HepG2 (cell line): ENCODE results near the gene VSIG10L. TPM values are rescaled to one million over a fixed set of nuclear protein-coding genes. Genes with fewer than 3 reads are reported as not detected.

Experiments used
- ATAC-seq: fragments of 200-7000 bp; cut with Tn5 transposase; 3 replicates; pipeline ENCODE4 v1.9.1; 2020; ENCODE audit warnings: mild to moderate bottlenecking, moderate library complexity
- BruUV-seq: library from RNA; stranded (reverse); fragments of 400-500 nt; replicated peaks from 2 replicates; lab custom pipeline; 2021; lab: Mats Ljungman, UMichigan
- CTCF ChIA-PET: fragments of 300-600 bp; formaldehyde crosslinking; extraction: SDS; loops from one replicate; lab custom pipeline; 2021; ENCODE audit warnings: low total read pairs, inconsistent platforms, low intra/inter-chr PET ratio; lab: Yijun Ruan, JAX
- POLR2A ChIA-PET: fragments of 350-600 bp; sonication (Branson Sonifier 250); formaldehyde crosslinking; loops from one replicate; lab custom pipeline; 2020; ENCODE audit warnings: antibody characterized with exemption, inconsistent platforms; lab: Yijun Ruan, JAX
- DNase-seq: peaks from one replicate; pipeline ENCODE4 v3.0.0-alpha.2; 2015; ENCODE audit warnings: low spot score
- FAIRE-seq: peaks from 3 replicates; lab custom pipeline; 2011; peaks lifted over from hg19 to GRCh38; lab: Jason Lieb, UNC
- H2AFZ ChIP-seq: one replicate; pipeline ENCODE4 v1.6.1; 2011; ENCODE audit warnings: low read length, inconsistent platforms
- H3K27ac ChIP-seq: fragments of 300-600 bp; 3 replicates; pipeline ENCODE4 v1.8.0; 2011; ENCODE audit warnings: mixed run types, mild to moderate bottlenecking, mixed read lengths, low read length, inconsistent platforms; ENCODE audit not compliant: insufficient read depth; ENCODE audit errors: extremely low read length
- H3K27me3 ChIP-seq, 2 experiments: fragments of 200-600 bp in 1 of 2; 2 replicates in 1 of 2; 3 replicates in 1 of 2; pipeline versions ENCODE4 v1.6.0 to v1.8.0; 2011; ENCODE audit warnings: low read length in 2 of 2, mild to moderate bottlenecking in 2 of 2, moderate library complexity in 2 of 2, inconsistent platforms in 1 of 2; ENCODE audit not compliant: insufficient read depth in 2 of 2, control insufficient read depth in 1 of 2
- H3K36me3 ChIP-seq, 2 experiments: fragments of 200-600 bp in 1 of 2; replicated peaks in 1 of 2; 2 replicates in 1 of 2; 3 replicates in 1 of 2; pipeline versions ENCODE4 v1.5.1 to v1.8.0; 2011; ENCODE audit warnings: low read length in 2 of 2, inconsistent platforms in 1 of 2; ENCODE audit not compliant: insufficient read depth in 2 of 2, control insufficient read depth in 1 of 2
- H3K4me1 ChIP-seq: 2 replicates; pipeline ENCODE4 v1.5.1; 2012; ENCODE audit warnings: low read length, inconsistent platforms; ENCODE audit not compliant: insufficient read depth
- H3K4me2 ChIP-seq: 2 replicates; pipeline ENCODE4 v1.6.0; 2011; ENCODE audit warnings: low read depth, low read length, inconsistent platforms
- H3K4me3 ChIP-seq, 3 experiments: fragments of 200-600 bp in 1 of 3; sonication (generic), shearing (Covaris generic) in 1 of 3; replicated peaks in 1 of 3; 2 replicates each; pipeline ENCODE4 v1.5.1; 2011 to 2016; ENCODE audit warnings: low read length in 3 of 3, inconsistent platforms in 2 of 3, low read depth in 2 of 3, mild to moderate bottlenecking in 2 of 3, control low read depth in 1 of 3, mixed read lengths in 1 of 3; ENCODE audit not compliant: insufficient read depth in 1 of 3
- H3K79me2 ChIP-seq: one replicate; pipeline ENCODE4 v1.6.1; 2011; ENCODE audit warnings: low read length, inconsistent platforms; ENCODE audit not compliant: insufficient read depth
- H3K9ac ChIP-seq: 2 replicates; pipeline ENCODE4 v1.6.0; 2011; ENCODE audit warnings: mild to moderate bottlenecking, low read depth, low read length, inconsistent platforms; ENCODE audit not compliant: insufficient read depth
- H3K9me3 ChIP-seq: 2 replicates; pipeline ENCODE4 v1.5.1; 2012; ENCODE audit warnings: mild to moderate bottlenecking, low read length
- H4K20me1 ChIP-seq: 2 replicates; pipeline ENCODE4 v1.6.0; 2011; ENCODE audit warnings: inconsistent platforms, mild to moderate bottlenecking, low read length, moderate library complexity; ENCODE audit not compliant: insufficient read depth
- FIP1L1 ChIP-seq: fragments of 200-400 bp; formaldehyde crosslinking; IDR thresholded peaks from 2 replicates; pipeline ENCODE4 v1.6.1; 2018; ENCODE audit warnings: low read depth, mild to moderate bottlenecking, low read length, moderate library complexity, borderline replicate concordance; ENCODE audit not compliant: insufficient read depth
- KMT2A ChIP-seq: sonication (generic); formaldehyde crosslinking; IDR thresholded peaks from 2 replicates; pipeline ENCODE4 v1.4.0; 2020; ENCODE audit warnings: missing genetic modification reagents
- NFATC3 ChIP-seq: sonication (generic); formaldehyde crosslinking; IDR thresholded peaks from 2 replicates; pipeline ENCODE4 v1.5.1; 2020; ENCODE audit warnings: mild to moderate bottlenecking, missing genetic modification reagents
- NR0B2 ChIP-seq: sonication (generic); formaldehyde crosslinking; IDR thresholded peaks from 2 replicates; pipeline ENCODE4 v1.4.0; 2020; ENCODE audit warnings: mild to moderate bottlenecking, missing genetic modification reagents
- PATZ1 ChIP-seq: sonication (generic); formaldehyde crosslinking; IDR thresholded peaks from 2 replicates; pipeline ENCODE4 v1.4.0; 2020; ENCODE audit warnings: missing genetic modification reagents
- POLR2G ChIP-seq: fragments of 200-400 bp; formaldehyde crosslinking; IDR thresholded peaks from 2 replicates; pipeline ENCODE4 v1.6.1; 2018; ENCODE audit warnings: mild to moderate bottlenecking, low read depth, low read length, moderate library complexity
- REXO4 ChIP-seq: sonication (generic); formaldehyde crosslinking; IDR thresholded peaks from 2 replicates; pipeline ENCODE4 v1.8.0; 2022; ENCODE audit warnings: missing genetic modification reagents, mild to moderate bottlenecking, borderline replicate concordance
- SAP130 ChIP-seq: IDR thresholded peaks from 2 replicates; pipeline ENCODE4 v1.6.1; 2016; ENCODE audit warnings: low read depth
- SP5 ChIP-seq: IDR thresholded peaks from 2 replicates; pipeline ENCODE4 v1.6.1; 2016; ENCODE audit warnings: low read depth, borderline replicate concordance
- ZNF543 ChIP-seq: sonication (generic); formaldehyde crosslinking; IDR thresholded peaks from 2 replicates; pipeline ENCODE4 v1.4.0; 2020; ENCODE audit warnings: mild to moderate bottlenecking, missing genetic modification reagents
- ZNF703 ChIP-seq: sonication (generic); formaldehyde crosslinking; IDR thresholded peaks from 2 replicates; pipeline ENCODE4 v1.5.1; 2020; ENCODE audit warnings: missing genetic modification reagents, mild to moderate bottlenecking, moderate library complexity, borderline replicate concordance
- ZNF768 ChIP-seq: sonication (generic); formaldehyde crosslinking; IDR thresholded peaks from 2 replicates; pipeline ENCODE4 v1.4.0; 2020; ENCODE audit warnings: missing genetic modification reagents
- ZSCAN29 ChIP-seq: sonication (generic); formaldehyde crosslinking; conservative IDR thresholded peaks from 2 replicates; pipeline ENCODE4 v1.4.0; 2020; ENCODE audit warnings: mild to moderate bottlenecking, missing genetic modification reagents
- WGBS: methylation state at CpG from one replicate; pipeline ENCODE4 v1.1.6; 2017; ENCODE audit warnings: low lambda C conversion rate; 5-methylcytosine and 5-hydroxymethylcytosine counted together
- in situ Hi-C: cut with HindIII; loops from 2 replicates; pipeline ENCODE4 v1.10.0; 2017; ENCODE audit warnings: low pct_unique_long_range_greater_than_20kb; ENCODE audit not compliant: extremely low pct_ligation_motif_present
- intact Hi-C: fragments of 100-400 bp; cut with micrococcal nuclease; formaldehyde crosslinking; loops from one replicate; pipeline ENCODE4 v1.10.0; 2022; ENCODE audit not compliant: unreplicated experiment
- polyA plus RNA-seq, 8 experiments: library from polyadenylated mRNA; depleted of rRNA in 3 of 8; stranded (reverse) in 7 of 8; unstranded in 1 of 8; fragments of >200 nt; fragmentation: Illumina TruSeq in 4 of 8; extraction: Trizol in 4 of 8; gene quantifications; 2 replicates each; pipeline versions ENCODE4 v1.2.1 to v1.2.3, GENCODE V29; 2011 to 2016; ENCODE audit warnings: low read depth in 4 of 8, missing spikeins in 1 of 8, mixed read lengths in 1 of 8; ENCODE audit not compliant: insufficient read depth in 1 of 8
- total RNA-seq, 5 experiments: library from RNA; depleted of rRNA; stranded (reverse); fragments of >200 nt; fragmentation: Illumina TruSeq; extraction: Trizol; gene quantifications; 2 replicates each; pipeline ENCODE4 v1.2.3, GENCODE V29; 2016; ENCODE audit warnings: low read depth in 1 of 5
- TF ChIP-seq, protein P1 (sequence below): sonication (generic); formaldehyde crosslinking; IDR thresholded peaks from 2 replicates; pipeline ENCODE4 v1.8.1; 2023; ENCODE audit warnings: mild to moderate bottlenecking, moderate library complexity, missing genetic modification reagents
- TF ChIP-seq, protein P2 (sequence below): sonication (generic); formaldehyde crosslinking; IDR thresholded peaks from 2 replicates; pipeline ENCODE4 v1.4.0; 2020; ENCODE audit warnings: low read depth, mild to moderate bottlenecking, missing genetic modification reagents
- TF ChIP-seq, protein P3 (sequence below): sonication (generic); formaldehyde crosslinking; IDR thresholded peaks from 2 replicates; pipeline ENCODE4 v1.8.0; 2022; ENCODE audit warnings: mild to moderate bottlenecking, missing genetic modification reagents; ENCODE audit not compliant: insufficient replicate concordance

VSIG10L gene
- total and polyA plus RNA-seq, 2 of the 13 experiments (the other 11 are each of a cell fraction or from before 2014, with no cell fraction given): 2.7 to 8.5 TPM

DNA sequence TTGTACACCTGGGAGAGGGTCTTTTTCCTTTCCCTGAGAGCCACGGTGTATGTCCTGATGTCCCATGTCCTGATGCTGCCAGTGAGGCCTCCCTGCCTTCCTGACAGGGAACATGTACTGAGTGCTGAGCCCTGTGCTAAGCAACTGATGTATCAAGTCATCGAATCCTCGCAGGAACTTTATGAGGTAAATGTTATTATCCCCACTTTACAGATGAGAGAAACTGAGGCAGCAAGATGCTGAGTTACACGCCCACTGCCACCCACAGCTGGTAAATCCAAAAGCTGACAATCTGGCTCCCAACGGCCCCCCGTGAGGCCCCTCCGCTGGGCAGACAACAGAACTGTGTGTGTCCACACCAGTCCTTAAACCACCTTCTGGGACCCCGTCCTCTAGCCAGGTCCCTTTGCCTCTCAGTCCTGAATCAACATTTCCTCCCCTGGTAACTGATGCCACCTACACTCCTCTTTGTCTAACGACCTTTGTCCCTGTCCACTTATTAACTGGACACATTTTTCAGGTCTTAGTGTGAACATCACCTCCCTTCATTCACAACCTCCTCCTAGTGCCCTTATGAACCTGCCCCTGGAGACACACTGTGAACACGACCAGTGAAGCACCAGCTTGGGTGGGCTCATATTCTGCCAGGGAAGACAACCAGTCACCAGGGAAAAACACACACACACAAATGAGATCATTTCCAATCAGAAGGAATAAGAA is 5.4 kb upstream of the VSIG10L start:
- in situ Hi-C loops: no loop called here
- no peak overlapping the region for H3K4me3 ChIP-seq
- ChIA-PET POLR2A (interaction anchor here (0.6 to 7.2 kb wide), 4 partner anchors 9 to 215 kb away, joined by 3 to 259 read pairs (median 41); partner anchors contain the start of gene ETFB), CTCF (interaction anchor here (0.6 kb wide), 1 partner anchor 61 kb away, joined by 3 read pairs; no protein-coding TSS in a partner anchor)
- WGBS: 67% methylated on average over 10 of the region's 10 CpGs
- H2AFZ ChIP-seq: no peak overlapping the region
- intact Hi-C loops: no loop called here
- peaks cover 100% of the 10 kb centered on the region for H3K4me1 ChIP-seq
- H3K9ac ChIP-seq: peak overlapping the region; percentile 42
- H3K27ac ChIP-seq: peak overlapping the region; percentile 79
- no peaks in the 10 kb centered on the region; a peak in 1 of 5 replicates for H3K27me3 ChIP-seq
- no TSS peak for BruUV-seq
- DNase-seq (peak; percentile 71), ATAC-seq (peak; percentile 20), FAIRE-seq (peak; percentile 46)
- H3K9me3 ChIP-seq: no peaks in the 10 kb centered on the region
- peaks cover 24 to 63% of the 10 kb centered on the region in 2 experiments for H3K36me3 ChIP-seq
- peaks cover 37% of the 10 kb centered on the region for H4K20me1 ChIP-seq
- peaks cover 44% of the 10 kb centered on the region for H3K79me2 ChIP-seq
- H3K4me2 ChIP-seq: peak overlapping the region; percentile 47; the same call in 1 of the 2 replicates
- TF ChIP-seq PATZ1 (CRISPR knock-in tag): 0 out of 2 replicates have a peak, but pooled peaks have one; percentile 4
- TF ChIP-seq ZNF703 (CRISPR knock-in tag): no peak
- no peak for TF ChIP-seq KMT2A
- TF ChIP-seq REXO4 (CRISPR knock-in tag): no peak
- TF ChIP-seq POLR2G: peak; percentile 52; the same call in 1 of the 2 replicates
- TF ChIP-seq, protein P1, sequence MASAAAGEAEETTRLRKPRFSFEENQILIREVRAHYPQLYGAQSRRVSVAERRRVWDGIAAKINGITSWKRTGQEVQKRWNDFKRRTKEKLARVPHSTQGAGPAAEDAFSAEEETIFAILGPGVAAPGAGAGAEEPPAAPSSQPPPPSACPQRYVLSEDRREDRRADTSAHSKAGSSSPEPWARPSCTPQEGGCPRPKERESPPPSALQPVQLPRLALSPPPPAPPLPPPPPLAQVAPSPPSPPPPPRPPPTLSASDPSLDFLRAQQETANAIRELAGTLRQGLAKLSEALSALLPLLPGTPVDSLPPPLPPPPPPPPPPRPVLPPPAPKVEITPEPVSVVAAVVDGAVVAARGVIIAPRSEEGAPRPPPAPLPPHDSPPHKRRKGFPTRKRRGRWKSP (CRISPR knock-in tag): no peak
- TF ChIP-seq SAP130 (CRISPR knock-in tag): 0 out of 2 replicates have a peak, but pooled peaks have one; percentile 32
- no peak for TF ChIP-seq NR0B2 (CRISPR knock-in tag)
- TF ChIP-seq, protein P2, sequence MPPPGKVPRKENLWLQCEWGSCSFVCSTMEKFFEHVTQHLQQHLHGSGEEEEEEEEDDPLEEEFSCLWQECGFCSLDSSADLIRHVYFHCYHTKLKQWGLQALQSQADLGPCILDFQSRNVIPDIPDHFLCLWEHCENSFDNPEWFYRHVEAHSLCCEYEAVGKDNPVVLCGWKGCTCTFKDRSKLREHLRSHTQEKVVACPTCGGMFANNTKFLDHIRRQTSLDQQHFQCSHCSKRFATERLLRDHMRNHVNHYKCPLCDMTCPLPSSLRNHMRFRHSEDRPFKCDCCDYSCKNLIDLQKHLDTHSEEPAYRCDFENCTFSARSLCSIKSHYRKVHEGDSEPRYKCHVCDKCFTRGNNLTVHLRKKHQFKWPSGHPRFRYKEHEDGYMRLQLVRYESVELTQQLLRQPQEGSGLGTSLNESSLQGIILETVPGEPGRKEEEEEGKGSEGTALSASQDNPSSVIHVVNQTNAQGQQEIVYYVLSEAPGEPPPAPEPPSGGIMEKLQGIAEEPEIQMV (CRISPR knock-in tag): no peak
- no peak for TF ChIP-seq NFATC3
- no peak for TF ChIP-seq ZSCAN29 (CRISPR knock-in tag)
- TF ChIP-seq FIP1L1: no peak
- 0 out of 2 replicates have a peak, but pooled peaks have one; percentile 29 for TF ChIP-seq SP5 (CRISPR knock-in tag)
- TF ChIP-seq, protein P3, sequence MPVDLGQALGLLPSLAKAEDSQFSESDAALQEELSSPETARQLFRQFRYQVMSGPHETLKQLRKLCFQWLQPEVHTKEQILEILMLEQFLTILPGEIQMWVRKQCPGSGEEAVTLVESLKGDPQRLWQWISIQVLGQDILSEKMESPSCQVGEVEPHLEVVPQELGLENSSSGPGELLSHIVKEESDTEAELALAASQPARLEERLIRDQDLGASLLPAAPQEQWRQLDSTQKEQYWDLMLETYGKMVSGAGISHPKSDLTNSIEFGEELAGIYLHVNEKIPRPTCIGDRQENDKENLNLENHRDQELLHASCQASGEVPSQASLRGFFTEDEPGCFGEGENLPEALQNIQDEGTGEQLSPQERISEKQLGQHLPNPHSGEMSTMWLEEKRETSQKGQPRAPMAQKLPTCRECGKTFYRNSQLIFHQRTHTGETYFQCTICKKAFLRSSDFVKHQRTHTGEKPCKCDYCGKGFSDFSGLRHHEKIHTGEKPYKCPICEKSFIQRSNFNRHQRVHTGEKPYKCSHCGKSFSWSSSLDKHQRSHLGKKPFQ (CRISPR knock-in tag): peak; percentile 29
- no peak for TF ChIP-seq ZNF543 (CRISPR knock-in tag)
- no peak for TF ChIP-seq ZNF768 (CRISPR knock-in tag)
